ENCODE data around the gene RTN4R.

Gene RTN4R

GRCh38 chr22:20196094-20196842 lies 71.8 kb downstream of the RTN4R start:
- no peak for DNase-seq

GRCh38 chr22:20194681-20195593 lies 73.2 kb downstream of the RTN4R start:
- no peak for DNase-seq

- no peak for DNase-seq
Measured at GRCh38 chr22:20193761-20194494, 74.2 kb downstream of the RTN4R start.

- DNase-seq: no peak
Measured at GRCh38 chr22:20192972-20193760, 75.0 kb downstream of the RTN4R start.

GRCh38 chr22:20192293-20192971 lies 75.7 kb downstream of the RTN4R start:
- no peak for DNase-seq

- no peak for DNase-seq
Measured at GRCh38 chr22:20191803-20192202, 76.3 kb downstream of the RTN4R start.
